ENCODE results near the gene DGCR2.

The DGCR2 gene

DNA sequence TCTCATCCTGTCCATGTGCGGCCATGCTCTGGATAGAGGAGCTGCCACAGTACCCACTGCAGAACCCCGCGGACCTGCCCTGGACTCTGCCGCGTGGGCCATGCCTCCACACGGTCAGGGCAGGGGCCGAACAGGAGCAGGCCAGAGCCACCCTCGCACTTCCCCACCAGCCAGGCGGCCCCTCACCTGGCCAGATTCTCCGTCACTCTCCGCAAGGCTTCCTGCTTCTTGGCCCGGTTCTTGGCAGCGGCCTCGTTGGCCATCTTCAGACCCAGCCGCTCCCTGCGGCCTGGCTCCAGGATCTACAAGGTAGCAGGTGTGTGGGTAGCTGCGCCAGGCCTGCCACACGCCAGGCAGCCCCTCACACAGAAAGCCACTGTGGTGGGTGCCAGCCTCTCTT lies 12.7 kb upstream of the DGCR2 start:
- Histone ChIP-seq H3K9me3 (no peaks in the 10 kb centered on the region), H3K9ac (no peak overlapping the region), H3K4me3 (no peak overlapping the region), H3K27ac (no peak overlapping the region), H3K36me3 (peaks cover 93% of the 10 kb centered on the region), H4K20me1 (peaks cover 56% of the 10 kb centered on the region; the same call in 1 of the 2 replicates), H3K4me1 (no peaks in the 10 kb centered on the region), H3K27me3 (no peaks in the 10 kb centered on the region), H3K4me2 (no peak overlapping the region)
- no peak for TF ChIP-seq Cebpa-rat (IDR thresholded peaks at IDR 0.05)

DNA sequence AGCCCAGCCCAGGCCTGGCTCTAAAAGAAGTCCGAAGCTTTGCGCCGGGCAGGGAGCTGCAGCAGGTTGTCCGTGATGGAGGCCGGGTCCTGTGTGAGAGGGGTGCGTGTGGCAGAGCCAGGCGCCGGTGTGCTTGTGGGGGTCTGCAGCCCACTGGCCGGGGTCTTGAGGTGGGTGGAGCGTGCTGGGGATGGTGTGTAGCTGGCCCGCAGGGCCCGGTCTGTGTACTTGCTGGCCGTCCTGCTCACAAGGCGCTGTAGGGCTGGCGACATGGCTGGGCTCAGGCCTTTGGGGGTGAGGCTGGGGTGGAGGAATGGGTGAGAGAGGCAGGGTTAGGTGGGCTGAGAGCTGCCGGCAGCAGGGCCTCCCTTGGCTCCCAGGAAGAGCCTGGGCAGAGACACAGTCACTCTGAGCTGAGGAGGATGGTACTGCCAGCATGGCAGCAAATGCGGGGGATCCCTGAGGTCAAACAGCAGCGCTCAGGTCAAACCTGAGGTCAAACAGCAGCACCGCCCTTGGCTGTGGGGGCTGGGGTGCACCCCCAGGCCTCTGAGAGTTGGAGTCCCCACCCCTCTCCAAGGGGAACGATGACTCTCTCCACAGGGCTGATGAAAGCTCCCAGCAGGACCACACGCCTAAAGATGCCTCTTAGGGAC lies 12.1 kb upstream of the DGCR2 start:
- Histone ChIP-seq H3K27me3 (no peaks in the 10 kb centered on the region), H3K36me3 (peaks cover 87% of the 10 kb centered on the region), H3K4me3 (no peak overlapping the region), H3K4me1 (no peaks in the 10 kb centered on the region), H3K9ac (no peak overlapping the region), H3K9me3 (no peaks in the 10 kb centered on the region), H3K27ac (no peak overlapping the region), H3K4me2 (no peak overlapping the region), H4K20me1 (peaks cover 50% of the 10 kb centered on the region; the same call in 1 of the 2 replicates)
- TF ChIP-seq Cebpa-rat (IDR thresholded peaks at IDR 0.05): no peak

- Histone ChIP-seq H3K9ac (no peak overlapping the region), H4K20me1 (peaks cover 43% of the 10 kb centered on the region; the same call in 1 of the 2 replicates), H3K27ac (no peak overlapping the region), H3K27me3 (no peaks in the 10 kb centered on the region), H3K4me2 (no peak overlapping the region), H3K4me1 (no peaks in the 10 kb centered on the region), H3K36me3 (peaks cover 80% of the 10 kb centered on the region), H3K9me3 (no peaks in the 10 kb centered on the region), H3K4me3 (no peak overlapping the region)
- TF ChIP-seq Cebpa-rat (IDR thresholded peaks at IDR 0.05): no peak
Observed at GRCh38 chr22:19133561-19133960, 11.3 kb upstream of the DGCR2 start.

- H3K4me1 ChIP-seq: no peaks in the 10 kb centered on the region
- H3K27me3 ChIP-seq: no peaks in the 10 kb centered on the region
- no peak overlapping the region for H3K4me2 ChIP-seq
- H3K9me3 ChIP-seq: no peaks in the 10 kb centered on the region
- H4K20me1 ChIP-seq: peaks cover 41% of the 10 kb centered on the region; the same call in 1 of the 2 replicates
- H3K27ac ChIP-seq: no peak overlapping the region
- H3K9ac ChIP-seq: no peak overlapping the region
- no peak overlapping the region for H3K4me3 ChIP-seq
- TF ChIP-seq Cebpa-rat (IDR thresholded peaks at IDR 0.05): no peak
- H3K36me3 ChIP-seq: peaks cover 73% of the 10 kb centered on the region
Observed at GRCh38 chr22:19132693-19133400, 10.6 kb upstream of the DGCR2 start.

GRCh38 chr22:19132153-19132552 lies 9.9 kb upstream of the DGCR2 start:
- peaks cover 66% of the 10 kb centered on the region for H3K36me3 ChIP-seq
- H3K4me3 ChIP-seq: no peak overlapping the region
- H4K20me1 ChIP-seq: peaks cover 34% of the 10 kb centered on the region; the same call in 1 of the 2 replicates
- H3K4me2 ChIP-seq: no peak overlapping the region
- no peaks in the 10 kb centered on the region for H3K9me3 ChIP-seq
- no peak overlapping the region for H3K27ac ChIP-seq
- TF ChIP-seq Cebpa-rat (IDR thresholded peaks at IDR 0.05): no peak
- no peak overlapping the region for H3K9ac ChIP-seq
- H3K4me1 ChIP-seq: no peaks in the 10 kb centered on the region
- H3K27me3 ChIP-seq: no peaks in the 10 kb centered on the region

DNA sequence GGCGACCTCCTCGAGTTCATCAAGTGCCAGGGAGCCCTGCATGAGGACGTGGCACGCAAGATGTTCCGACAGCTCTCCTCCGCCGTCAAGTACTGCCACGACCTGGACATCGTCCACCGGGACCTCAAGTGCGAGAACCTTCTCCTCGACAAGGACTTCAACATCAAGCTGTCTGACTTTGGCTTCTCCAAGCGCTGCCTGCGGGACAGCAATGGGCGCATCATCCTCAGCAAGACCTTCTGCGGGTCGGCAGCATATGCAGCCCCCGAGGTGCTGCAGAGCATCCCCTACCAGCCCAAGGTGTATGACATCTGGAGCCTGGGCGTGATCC lies 9.4 kb upstream of the DGCR2 start:
- Histone ChIP-seq H3K36me3 (peaks cover 61% of the 10 kb centered on the region), H3K9me3 (no peaks in the 10 kb centered on the region), H3K4me3 (no peak overlapping the region), H3K9ac (no peak overlapping the region), H3K4me1 (no peaks in the 10 kb centered on the region), H3K27ac (no peak overlapping the region), H4K20me1 (peaks cover 31% of the 10 kb centered on the region; the same call in 1 of the 2 replicates), H3K27me3 (no peaks in the 10 kb centered on the region), H3K4me2 (no peak overlapping the region)
- TF ChIP-seq Cebpa-rat (IDR thresholded peaks at IDR 0.05): no peak

DNA sequence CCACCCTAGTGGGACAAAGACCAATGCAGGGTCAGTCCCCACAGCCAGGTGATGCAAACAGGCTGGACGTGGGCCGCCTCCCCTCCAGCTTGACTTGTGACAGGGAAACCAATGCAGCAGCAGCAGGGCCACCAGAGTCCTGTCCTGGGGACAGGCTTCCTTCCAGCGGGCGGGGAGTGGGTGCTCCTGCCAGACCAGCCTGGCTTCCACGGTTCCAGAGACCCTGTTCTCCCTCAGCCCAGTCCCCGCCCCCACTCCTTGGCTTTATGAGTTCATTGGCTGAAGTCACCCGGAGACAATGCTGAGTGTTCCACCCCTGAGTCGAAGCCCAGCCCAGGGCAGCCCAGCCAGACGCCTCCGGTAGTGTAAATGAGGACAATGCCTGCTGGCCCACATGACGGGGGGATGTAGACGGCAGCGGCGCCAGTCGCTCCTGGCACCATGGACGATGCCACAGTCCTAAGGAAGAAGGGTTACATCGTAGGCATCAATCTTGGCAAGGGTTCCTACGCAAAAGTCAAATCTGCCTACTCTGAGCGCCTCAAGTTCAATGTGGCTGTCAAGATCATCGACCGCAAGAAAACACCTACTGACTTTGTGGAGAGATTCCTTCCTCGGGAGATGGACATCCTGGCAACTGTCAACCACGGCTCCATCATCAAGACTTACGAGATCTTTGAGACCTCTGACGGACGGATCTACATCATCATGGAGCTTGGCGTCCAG lies 8.9 kb upstream of the DGCR2 start, which contains the start of gene TSSK2:
TSS of gene TSSK2 (plus strand) at position 350 of the 726 bp plus-strand sequence. CDS start at position 442, 92 bp downstream.
- peaks cover 31% of the 10 kb centered on the region; the same call in 1 of the 2 replicates for H4K20me1 ChIP-seq
- H3K36me3 ChIP-seq: peaks cover 56% of the 10 kb centered on the region
- no peaks in the 10 kb centered on the region for H3K27me3 ChIP-seq
- H3K27ac ChIP-seq: no peak within 1 kb of the TSS
- H3K4me3 ChIP-seq: no peak within 1 kb of the TSS
- no peak within 1 kb of the TSS for H3K4me2 ChIP-seq
- H3K9ac ChIP-seq: no peak within 1 kb of the TSS
- no peaks in the 10 kb centered on the region for H3K9me3 ChIP-seq
- no peak for TF ChIP-seq Cebpa-rat (IDR thresholded peaks at IDR 0.05)
- H3K4me1 ChIP-seq: no peaks in the 10 kb centered on the region

- Histone ChIP-seq H3K9me3 (no peaks in the 10 kb centered on the region), H3K27me3 (no peaks in the 10 kb centered on the region), H3K4me1 (no peaks in the 10 kb centered on the region), H4K20me1 (peaks cover 27% of the 10 kb centered on the region; the same call in 1 of the 2 replicates), H3K9ac (no peak overlapping the region), H3K4me2 (no peak overlapping the region), H3K36me3 (peaks cover 44% of the 10 kb centered on the region), H3K4me3 (no peak overlapping the region), H3K27ac (no peak overlapping the region)
- no peak for TF ChIP-seq Cebpa-rat (IDR thresholded peaks at IDR 0.05)
Observed at GRCh38 chr22:19129871-19130270, 7.7 kb upstream of the DGCR2 start.

DNA sequence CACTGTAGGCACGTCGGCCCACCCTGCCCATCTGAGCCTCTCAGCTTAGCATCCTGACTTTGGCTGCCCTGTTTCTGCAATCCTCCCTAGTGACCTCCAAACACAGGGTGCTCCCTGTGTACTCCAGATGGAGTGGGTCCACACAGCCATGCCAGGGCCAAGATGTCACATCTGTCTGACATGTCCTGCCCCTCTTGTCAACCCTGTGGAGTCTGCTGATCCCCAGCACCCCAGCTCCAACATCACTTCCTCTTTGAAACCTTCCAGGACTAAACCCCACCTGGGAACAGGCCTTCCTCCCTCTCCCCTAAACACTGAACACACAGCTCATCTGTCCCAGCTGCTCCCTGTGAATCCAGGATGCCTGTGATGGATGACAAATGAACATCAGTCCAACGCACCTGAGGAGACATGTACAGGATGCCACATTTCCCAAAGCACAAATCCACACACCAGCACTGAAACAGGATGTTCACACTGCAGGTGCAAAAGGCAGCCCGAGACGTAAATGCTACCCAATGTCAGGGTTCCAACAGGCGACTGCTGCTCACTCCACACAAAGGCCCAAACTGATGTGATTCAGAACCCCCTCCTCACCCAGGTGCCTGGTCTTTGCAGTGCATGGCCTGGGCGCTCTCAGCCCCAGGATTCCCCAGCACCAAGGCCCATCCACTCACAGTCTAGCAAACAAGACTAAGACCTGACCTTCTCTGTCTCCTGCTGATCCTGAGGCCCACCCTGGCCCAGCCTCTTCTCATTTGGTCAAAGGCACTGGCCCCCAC lies 6.9 kb upstream of the DGCR2 start:
- 0 out of 2 replicates have a peak, but pooled peaks cover 20% of the 10 kb centered on the region for H4K20me1 ChIP-seq

More for the DNA sequence above, 6.9 kb upstream of the DGCR2 start:
- H3K9me3 ChIP-seq: no peaks in the 10 kb centered on the region
- H3K27me3 ChIP-seq: no peaks in the 10 kb centered on the region
- TF ChIP-seq Cebpa-rat (IDR thresholded peaks at IDR 0.05): no peak
- no peak overlapping the region for H3K4me2 ChIP-seq
- H3K4me1 ChIP-seq: no peaks in the 10 kb centered on the region
- no peak overlapping the region for H3K4me3 ChIP-seq
- peaks cover 36% of the 10 kb centered on the region for H3K36me3 ChIP-seq
- H3K9ac ChIP-seq: no peak overlapping the region
- no peak overlapping the region for H3K27ac ChIP-seq
